Measurements from ENCODE around the gene WHAMM.
"Not testable (repeated sequence)": the region's sequence is repeated elsewhere in the genome, so short reads cannot be mapped to it uniquely, and the experiment has no call there.

- TF ChIP-seq CTCF (optimal IDR thresholded peaks at IDR 0.05 in 1 of 3, IDR thresholded peaks at IDR 0.05 in 1 of 3, conservative IDR thresholded peaks at IDR 0.05 in 1 of 3; ENCODE audit: extremely low read depth in 1 of 3, insufficient read depth in 2 of 3, low read length in 3 of 3); EZH2 (IDR thresholded peaks at IDR 0.05; ENCODE audit: low read length): not testable (repeated sequence)
Observed at GRCh38 chr15:82766201-82766600, 43.2 kb upstream of the WHAMM start.

All from keratinocyte (primary cell).